ENCODE data around the gene CIDEB. TPM values are rescaled to one million over a fixed set of nuclear protein-coding genes. Genes with fewer than 3 reads are reported as not detected.

The CIDEB gene
- total and polyA plus RNA-seq, 2 of the 8 experiments (the other 6 are each of a cell fraction or from before 2014, with no cell fraction given): 0.11 TPM; not detected in 1

GRCh38 chr14:24332268-24332993 lies 24.7 kb upstream of the CIDEB start (continued):
- TF ChIP-seq PHF8 (conservative IDR thresholded peaks at IDR 0.05; ENCODE audit: low read depth, low read length) (no peak), CBX5 (IDR thresholded peaks at IDR 0.05; ENCODE audit: low read depth, low read length) (no peak), POLR2A (IDR thresholded peaks at IDR 0.05; ENCODE audit: control extremely low read depth in 1 of 2, low read depth in 2 of 2, low read length in 2 of 2) (no peak), RBBP5 (IDR thresholded peaks at IDR 0.05; ENCODE audit: borderline replicate concordance, low read depth, low read length) (no peak; the same call in 1 of the 2 replicates), YY1 (IDR thresholded peaks at IDR 0.05; ENCODE audit: low read depth, low read length) (no peak), RXRA (IDR thresholded peaks at IDR 0.05; ENCODE audit: insufficient read depth, low read depth, low read length) (no peak), SP4 (IDR thresholded peaks at IDR 0.05; ENCODE audit: low read length) (no peak), NANOG (IDR thresholded peaks at IDR 0.05; ENCODE audit: insufficient read depth, low read depth, low read length, poor library complexity, severe bottlenecking) (no peak), CREB1 (IDR thresholded peaks at IDR 0.05) (peak; percentile 37), MAFK (IDR thresholded peaks at IDR 0.05; ENCODE audit: low read depth, low read length) (no peak), CEBPB (IDR thresholded peaks at IDR 0.05; ENCODE audit: low read depth, low read length) (peak; percentile 90), GABPA (IDR thresholded peaks at IDR 0.05; ENCODE audit: borderline replicate concordance, insufficient read depth, low read length) (no peak), JUN (IDR thresholded peaks at IDR 0.05; ENCODE audit: low read depth, low read length) (no peak)
